HTR-8/SVneo (cell line): Measurements from ENCODE around the gene FBLIM1.

Source experiments
- DNase-seq: peaks from one replicate; pipeline ENCODE4 v3.0.0; 2011; ENCODE audit warnings: low spot score, mixed read lengths; ENCODE audit not compliant: insufficient read length
- FAIRE-seq: peaks from 2 replicates; lab custom pipeline; 2011; peaks lifted over from hg19 to GRCh38; lab: Jason Lieb, UNC

Gene FBLIM1

DNA sequence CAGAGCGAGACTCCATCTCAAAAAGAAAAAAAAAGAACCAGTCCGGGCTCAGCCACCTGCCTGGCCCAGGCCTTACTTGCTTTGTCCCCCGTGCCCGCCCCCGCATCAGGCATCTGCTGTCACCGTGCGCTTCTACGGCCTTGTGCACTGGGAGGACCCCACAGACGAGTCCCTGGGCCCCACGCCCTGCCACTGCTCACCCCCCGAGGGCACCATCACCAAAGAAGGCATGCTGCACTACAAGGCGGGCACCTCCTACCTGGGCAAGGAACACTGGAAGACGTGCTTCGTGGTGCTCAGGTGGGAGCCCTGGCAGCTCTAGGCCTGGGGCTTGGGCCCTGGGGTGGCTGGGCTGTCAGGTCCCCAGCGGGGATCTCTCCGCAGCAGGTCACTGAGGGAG, 28.2 kb upstream of the FBLIM1 start:
- FAIRE-seq (no peak), DNase-seq (no peak)

- no peak for FAIRE-seq
- no peak for DNase-seq
Observed at GRCh38 chr1:15730936-15731335, 27.7 kb upstream of the FBLIM1 start.

GRCh38 chr1:15731735-15732685, 26.6 kb upstream of the FBLIM1 start:
- no peak for FAIRE-seq

GRCh38 chr1:15732686-15733081, 25.9 kb upstream of the FBLIM1 start:
- no peak for FAIRE-seq
- DNase-seq = no peak

More at GRCh38 chr1:15731735-15732685, 26.6 kb upstream of the FBLIM1 start:
- DNase-seq = no peak

DNA sequence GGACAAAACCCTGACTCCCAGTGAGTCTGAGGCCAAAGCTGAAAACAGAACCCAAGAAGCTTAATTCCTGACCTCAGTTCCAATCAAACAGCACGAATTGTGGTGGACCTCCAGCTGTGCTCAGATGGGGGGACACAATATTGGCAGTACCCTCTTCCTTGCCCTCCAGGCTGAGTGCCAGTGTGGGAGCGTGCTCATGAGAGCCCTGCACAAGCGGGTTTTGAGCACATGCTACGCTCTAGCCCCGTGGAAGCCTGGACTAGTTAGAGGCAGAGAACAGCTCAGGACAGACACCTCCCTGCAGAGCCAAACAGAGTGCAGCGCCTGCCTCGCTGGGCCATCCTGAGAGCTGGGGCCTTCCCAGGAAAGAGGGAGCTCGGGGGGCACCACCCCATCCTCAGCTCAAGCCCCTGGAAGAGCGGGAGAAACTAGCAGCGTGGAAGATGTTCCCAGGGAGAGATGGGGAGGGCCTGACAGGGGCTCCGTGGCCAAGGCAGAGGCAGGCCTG, 25.3 kb upstream of the FBLIM1 start:
- DNase-seq (no peak), FAIRE-seq (no peak)

GRCh38 chr1:15733726-15734226, 24.8 kb upstream of the FBLIM1 start:
- DNase-seq (no peak), FAIRE-seq (no peak)

DNA sequence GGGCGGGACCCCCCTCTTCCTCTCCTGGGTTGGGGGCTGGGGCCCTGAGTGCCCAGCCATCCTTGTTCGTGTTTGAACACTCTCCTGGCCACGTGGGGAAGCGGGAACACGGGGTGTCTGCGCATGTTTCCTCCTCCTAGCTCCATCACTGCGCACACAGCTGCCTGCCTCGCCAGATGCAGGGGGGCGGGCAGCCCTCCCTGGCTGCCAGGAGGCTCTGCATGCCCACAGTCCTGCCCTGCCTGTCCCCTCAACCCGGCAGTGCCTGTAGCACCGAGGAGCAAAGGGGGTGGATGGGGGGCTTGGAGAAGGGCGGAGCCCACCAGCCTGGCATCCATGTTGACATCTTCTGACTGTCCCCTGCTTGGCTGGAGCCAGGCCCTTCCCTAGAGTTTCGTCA, 24.3 kb upstream of the FBLIM1 start:
- FAIRE-seq (no peak), DNase-seq (no peak)

DNA sequence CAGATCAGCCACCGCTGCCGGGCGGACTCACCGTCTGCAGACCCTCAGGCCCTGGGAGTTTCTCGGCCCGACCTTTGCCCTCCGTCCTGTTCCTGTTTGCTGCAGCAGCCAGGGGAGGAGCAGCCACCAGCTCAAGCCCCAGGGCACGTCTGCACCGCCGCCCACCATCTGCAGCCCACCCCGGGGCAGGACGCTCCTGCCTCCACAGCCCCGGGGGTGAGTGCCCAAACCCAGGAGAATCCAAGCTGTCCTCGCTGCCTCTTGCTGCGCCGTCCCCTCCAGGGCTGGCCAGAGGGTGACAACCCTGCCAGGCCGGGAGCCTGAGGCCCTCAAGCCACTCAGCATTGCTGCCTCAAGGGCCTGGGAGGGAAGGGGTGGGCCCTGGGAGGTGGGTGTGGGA, 23.7 kb upstream of the FBLIM1 start:
- FAIRE-seq = no peak
- DNase-seq = no peak

DNA sequence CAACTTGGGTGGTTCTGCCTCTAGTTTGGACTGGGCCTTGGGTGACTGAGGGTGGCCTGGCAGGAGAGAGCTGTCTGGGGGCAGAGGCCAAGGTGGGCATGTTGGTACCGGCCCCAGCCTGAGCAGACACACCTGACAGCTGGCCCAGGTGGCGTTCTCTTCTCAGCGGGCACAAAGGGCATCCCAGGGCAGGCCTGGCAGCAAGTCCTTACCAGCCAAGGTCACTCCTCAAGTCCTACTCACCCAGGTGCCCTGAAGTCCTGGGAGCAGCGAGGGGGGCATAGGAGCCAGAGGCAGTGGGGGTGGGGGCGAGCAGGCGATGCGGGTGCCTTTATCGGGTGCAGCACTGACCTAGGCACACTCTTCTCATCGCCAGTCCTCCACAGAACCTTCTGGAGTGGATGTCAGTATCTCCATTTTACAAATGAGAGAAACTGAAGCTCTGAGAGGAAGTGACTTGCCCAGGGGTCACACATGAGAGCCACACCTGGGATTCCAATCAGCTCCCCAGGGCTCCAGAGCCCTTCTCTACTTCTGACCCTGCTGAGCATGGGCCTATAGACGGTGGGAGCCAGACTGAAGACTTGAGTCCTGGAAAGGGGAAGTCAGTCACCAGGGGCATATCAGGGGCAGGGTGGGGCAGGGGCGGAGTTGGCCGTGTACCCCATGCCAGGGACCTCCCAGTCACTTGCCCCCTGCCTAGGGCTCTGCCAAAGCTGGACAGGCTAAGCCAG, 23.1 kb upstream of the FBLIM1 start:
- FAIRE-seq (no peak), DNase-seq (no peak)

DNA sequence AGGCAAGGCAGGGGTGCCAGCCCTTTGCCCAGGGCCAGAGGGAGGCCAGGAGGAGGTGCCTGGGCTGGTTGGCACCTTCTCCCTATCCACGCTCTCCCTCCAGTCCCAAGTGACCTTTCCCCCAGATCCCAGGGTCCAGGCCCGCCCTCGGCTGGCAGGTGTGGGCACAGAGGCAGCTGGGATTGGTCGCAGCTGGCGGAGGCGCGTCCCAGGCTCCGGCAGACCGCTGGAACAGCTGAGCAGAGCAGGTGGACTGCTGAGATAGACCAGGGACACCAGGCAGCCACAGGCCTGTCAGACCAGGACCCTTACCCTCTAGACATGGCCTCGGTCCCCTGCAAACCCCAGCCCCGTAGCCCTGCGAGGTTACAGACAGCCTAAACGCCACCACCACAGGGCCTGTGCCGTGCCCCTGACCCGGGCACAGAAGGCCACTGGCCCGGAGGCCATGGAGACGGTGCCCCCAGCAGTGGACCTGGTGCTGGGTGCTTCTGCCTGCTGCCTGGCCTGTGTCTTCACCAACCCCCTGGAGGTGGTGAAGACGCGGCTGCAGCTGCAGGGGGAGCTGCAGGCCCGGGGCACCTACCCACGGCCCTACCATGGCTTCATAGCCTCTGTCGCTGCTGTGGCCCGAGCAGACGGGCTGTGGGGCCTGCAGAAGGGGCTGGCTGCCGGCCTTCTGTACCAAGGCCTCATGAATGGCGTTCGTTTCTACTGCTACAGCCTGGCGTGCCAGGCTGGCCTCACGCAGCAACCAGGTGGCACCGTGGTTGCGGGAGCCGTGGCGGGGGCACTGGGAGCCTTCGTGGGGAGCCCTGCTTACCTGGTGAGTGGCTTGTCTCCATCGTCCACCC, 22.3 kb upstream of the FBLIM1 start, which contains the start of gene SLC25A34:
Gene SLC25A34 (plus strand): TSS at position 221 of the 854 bp plus-strand sequence. CDS start 228 bp downstream, at position 449.
- FAIRE-seq (no peak), DNase-seq (no peak)

DNA sequence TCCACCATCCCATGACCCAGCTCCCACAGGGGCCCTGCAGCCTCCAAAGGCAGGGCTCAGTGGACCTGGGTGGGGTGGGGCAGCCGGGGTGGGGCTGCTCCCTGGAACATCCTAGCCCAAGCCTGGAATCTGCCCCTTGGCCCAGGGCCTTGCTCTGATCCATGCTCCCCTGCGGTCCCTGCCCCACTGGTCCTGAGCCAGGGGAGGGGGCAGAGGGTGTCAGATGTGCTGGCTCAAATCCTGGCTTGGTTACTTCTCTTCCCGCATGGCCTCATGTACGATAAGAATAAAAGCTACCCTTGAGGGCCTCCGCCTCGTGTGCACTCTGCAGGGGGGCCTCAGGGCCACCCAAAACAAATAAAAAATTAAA, 21.7 kb upstream of the FBLIM1 start:
- DNase-seq (no peak), FAIRE-seq (no peak)

- FAIRE-seq = no peak
- DNase-seq = no peak
Observed at GRCh38 chr1:15737324-15738319, 21.0 kb upstream of the FBLIM1 start.

DNA sequence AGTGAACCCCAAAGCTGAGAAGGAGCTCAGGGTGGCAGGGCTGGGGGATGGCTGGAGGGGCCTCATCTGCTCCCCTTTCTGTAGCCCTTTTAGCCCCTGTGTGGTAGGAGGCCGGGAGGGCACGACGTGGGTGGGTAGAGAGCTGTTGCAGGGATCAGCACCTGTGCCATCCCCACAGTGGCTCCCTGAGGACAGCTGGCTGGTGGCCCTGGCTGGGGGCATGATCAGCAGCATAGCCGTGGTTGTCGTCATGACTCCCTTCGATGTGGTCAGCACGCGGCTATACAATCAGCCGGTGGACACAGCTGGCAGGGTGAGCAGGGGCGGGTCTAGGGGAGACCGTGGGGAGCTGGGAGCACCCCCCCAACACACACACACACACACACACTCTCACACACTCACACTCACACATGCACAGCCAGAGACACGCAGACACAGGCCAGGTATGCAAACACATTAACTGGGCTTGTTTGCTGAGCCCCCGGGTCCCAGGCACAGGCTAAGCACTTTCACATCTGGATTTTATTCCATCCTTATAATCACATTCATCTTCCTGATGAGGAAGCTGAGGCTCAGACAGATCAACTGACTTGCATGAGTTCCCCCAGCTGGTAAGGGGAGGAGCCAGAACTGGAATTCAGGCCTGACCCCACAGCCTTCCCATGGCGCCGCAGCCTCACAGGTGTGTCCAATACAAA, 20.0 kb upstream of the FBLIM1 start:
- no peak for FAIRE-seq
- DNase-seq = no peak

DNA sequence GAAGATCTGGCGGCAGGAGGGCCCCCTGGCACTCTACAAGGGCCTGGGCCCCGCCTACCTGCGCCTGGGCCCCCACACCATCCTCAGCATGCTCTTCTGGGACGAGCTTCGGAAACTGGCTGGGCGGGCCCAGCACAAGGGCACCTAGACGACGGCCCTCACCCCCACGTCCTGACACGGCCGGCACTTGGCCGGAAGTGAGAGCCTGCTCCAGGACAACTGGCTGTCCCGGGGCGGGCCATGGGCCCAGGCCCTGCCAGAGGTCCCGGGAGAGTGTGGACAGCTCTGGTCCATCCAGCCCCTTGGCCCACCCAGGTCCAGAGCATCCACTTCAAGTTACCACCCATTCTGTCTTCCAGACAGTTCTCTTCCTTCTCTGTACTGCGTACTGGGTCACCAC, 19.3 kb upstream of the FBLIM1 start:
- FAIRE-seq = no peak
- DNase-seq = no peak

GRCh38 chr1:15739745-15740144, 18.9 kb upstream of the FBLIM1 start:
- FAIRE-seq = no peak
- no peak for DNase-seq

DNA sequence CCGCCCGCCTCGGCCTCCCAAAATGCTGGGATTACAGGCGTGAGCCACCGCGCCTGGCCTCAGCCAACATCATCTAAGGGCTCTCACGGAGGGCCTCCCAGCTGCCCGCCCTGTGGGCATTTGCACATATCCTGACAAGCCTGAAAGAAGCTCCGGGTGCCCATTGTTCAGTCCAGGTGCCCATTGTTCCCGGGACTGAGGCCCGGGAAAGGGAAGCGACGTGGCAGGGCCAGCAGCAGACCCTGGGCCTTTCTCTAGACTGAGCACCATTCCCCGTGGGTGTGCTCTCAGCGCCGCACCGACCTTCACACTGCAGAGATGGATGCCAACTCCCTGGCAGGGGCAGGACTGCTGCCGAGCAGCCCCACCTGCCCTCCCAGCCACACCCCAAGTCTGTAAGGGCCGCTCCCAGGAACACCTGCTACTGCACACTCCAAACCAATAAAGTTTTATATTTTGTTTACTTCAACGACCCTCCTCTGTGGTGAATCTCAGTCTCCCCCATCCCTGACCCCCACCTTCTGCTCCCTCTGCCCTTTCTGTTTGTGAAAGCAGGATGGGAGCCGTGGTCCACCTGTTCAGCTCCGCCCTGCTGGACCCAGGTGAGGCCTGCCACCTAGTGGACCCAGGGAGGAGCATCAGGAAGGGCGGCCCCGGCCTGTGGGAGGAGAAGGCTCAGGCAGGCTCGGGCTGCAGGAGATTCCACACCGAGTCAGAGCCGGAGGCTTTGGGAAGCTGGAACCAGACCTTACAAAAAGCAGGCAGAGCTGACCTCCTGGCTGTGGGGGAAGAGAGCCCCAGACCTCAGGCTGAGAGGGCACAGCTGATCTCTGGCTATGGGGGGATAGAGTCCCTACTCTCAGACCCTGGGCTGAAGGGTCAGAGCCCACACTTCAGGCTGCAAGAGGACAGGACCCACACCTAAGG, 17.4 kb upstream of the FBLIM1 start:
- FAIRE-seq (peak; percentile 49), DNase-seq (peak; percentile 81)

- FAIRE-seq (no peak), DNase-seq (no peak)
Observed at GRCh38 chr1:15742339-15742801, 16.2 kb upstream of the FBLIM1 start, which contains the start of gene TMEM82. Gene TMEM82 (plus strand): TSS chr1:15742499. CDS start chr1:15742560, 61 bp downstream.
